GM18867 (cell line): ENCODE measurements around the gene LDLRAD3.

Experiments
- ATAC-seq: cut with Tn5 transposase; IDR thresholded peaks from one replicate; pipeline ENCODE4 v1.9.1; 2021; ENCODE audit warnings: mild to moderate bottlenecking, moderate library complexity; ENCODE audit not compliant: unreplicated experiment

LDLRAD3 gene

DNA sequence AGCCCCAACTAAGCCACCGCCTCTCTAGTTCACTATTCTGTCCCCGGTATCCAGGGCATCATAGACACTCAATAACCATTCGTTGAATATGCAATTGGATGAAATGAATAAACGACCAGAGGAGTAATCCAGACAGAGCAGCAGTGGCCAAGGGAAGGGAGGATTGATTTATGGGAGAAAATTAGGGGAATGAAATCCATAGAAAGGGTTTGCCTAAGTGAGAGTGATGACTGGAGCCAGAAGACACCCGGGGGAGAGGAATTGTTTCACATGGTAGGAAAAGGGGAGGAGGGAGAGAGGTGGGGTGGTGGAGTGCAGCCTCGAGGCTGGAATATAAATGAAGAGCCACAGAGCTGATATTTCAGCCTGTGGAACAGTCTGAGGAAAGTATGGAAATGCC is 177.2 kb downstream of the LDLRAD3 start:
- no peak for ATAC-seq

DNA sequence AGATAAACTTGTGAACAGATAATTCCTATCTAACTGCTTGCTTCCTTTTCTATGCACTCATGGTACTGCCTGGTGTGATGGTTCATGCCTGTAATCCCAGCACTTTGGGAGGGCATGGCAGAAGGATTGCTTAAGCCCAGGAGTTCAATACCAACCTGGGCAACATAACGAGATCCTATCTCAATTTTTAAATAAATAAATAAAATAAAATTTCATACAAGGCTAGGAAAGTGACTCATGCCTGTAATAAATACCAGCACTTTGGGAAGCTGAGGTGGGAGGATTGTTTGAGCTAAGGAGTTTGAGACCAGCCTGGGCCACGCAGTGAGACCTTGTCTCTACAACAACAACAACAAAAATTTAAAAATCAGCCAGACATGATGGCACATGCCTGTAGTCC is 178.8 kb downstream of the LDLRAD3 start:
- ATAC-seq = no peak

DNA sequence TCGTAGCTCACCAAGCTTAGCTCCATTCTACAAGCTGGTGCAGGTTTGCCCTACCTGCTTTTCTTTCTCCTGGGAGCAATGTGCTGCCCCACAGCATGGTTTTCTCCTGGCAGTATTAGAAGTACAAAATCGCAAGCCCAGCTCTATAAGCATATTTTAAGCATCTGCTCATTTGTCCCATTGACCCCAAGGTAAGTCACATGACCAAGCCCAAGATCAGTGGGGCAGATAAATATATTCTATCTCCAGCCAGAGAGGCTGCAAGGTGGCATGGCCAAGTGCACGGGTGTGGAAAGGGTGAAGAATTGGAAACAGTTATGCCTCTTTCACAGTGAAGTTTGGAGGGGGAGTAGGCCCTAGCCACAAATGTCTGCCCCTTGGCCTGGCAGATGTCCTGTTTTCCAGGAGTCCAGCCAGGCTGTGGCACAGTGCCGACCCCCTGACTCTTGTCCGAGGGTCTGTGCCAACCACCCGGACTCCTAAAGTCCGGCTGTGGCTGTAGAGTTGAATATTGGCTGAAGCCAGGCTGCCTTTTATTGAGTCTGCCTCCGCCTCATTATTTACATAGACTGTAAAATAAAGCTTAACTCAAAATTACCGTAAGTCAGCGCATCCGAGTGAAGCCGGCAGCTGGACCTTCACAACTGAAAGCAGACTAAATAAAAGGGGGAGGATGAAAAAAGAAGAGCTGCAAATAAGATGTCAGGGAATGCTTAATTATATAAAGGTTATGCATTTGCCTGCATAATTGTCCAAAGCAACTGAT is 179.7 kb downstream of the LDLRAD3 start:
- no peak for ATAC-seq

- ATAC-seq = no peak
Measured at GRCh38 chr11:36126678-36127077, 182.8 kb downstream of the LDLRAD3 start.

DNA sequence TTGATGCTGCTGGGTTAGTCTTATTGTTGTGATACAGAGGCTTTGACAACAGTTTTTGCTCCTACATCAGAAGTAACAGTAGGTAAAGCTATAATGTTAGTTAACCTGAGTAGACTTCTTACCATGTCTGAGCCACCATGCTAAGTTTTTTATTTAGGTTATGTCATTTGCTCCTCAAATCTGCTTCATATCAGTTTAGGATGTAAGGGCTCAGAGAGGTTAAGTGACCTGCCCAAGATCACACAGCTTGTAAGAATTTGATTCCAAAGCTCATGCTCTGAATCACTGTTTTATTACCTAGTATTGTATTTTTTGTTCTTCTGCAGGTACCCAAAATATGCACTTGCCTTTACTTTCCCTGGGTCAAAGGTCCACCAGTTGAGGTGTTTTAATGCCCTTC is 183.7 kb downstream of the LDLRAD3 start:
- ATAC-seq = no peak

DNA sequence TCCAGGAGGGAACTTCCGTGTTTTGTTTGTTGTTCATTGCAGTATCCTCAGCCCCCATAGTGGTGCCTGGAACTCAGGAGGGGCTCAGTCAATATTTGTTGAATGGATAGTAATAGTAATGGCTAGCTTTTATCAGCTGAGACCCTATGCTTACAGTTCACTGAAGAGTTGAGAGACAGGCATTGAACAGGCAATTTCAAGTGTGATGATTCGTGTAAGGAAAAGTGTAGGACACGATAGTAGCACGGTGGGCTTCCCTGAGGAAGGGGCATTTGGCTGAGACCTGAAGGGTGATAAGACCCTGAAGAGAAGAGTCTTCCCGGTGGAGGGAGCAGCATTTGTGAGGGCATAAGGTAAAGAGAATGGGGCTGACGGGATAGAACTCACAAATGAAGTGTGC is 186.1 kb downstream of the LDLRAD3 start:
- ATAC-seq = no peak

DNA sequence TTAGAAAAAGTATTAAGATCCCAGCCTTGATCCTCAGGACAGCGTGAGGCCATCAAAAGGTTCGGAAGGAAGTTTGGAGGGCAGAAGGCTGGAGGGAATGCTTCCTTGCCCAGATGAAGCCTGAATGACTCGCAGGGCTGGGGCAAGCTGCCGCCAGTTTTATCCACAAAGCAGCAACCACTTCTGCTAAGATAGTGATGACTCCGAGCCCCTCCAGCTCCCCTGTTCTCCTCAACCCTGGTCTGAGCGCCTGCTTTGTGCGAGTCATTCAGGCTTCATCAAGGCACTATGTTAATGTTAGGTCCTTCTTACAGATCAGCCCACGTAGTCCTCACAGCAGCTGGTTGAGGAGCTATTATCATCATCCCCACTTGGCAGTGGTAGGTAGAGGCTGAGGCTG is 186.5 kb downstream of the LDLRAD3 start:
- no peak for ATAC-seq

DNA sequence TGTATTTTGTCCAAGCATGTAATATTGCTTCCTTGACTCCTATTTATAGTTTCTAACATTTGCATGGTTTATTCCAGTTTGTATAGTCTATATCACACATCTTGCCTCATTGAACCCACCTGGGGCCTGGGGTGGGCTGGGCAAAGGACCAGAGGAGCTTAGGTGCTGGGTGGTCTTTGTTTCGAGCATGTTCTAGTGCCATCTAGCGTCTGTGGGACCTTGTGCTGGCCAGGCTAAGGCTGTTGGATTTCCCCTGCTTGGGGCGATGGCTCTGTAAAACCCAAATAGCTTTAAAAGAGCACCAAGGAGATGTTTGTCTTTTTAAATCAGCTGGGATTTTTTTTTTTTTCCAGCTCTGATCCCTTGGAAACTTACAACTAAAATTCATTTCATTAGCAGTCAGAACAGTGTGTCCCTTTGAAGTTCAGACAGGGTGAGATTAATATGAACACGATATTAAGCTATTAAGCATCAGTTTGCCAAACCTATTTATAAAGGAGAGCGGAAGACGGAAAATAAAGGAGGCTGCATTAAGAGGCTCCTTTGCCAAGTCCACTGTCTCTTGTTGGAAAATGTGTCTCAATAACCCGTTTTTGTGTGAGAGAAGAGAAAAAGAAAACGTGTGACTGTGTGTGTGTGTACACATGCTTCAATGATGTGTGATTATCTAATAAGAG is 188.0 kb downstream of the LDLRAD3 start:
- no peak for ATAC-seq

DNA sequence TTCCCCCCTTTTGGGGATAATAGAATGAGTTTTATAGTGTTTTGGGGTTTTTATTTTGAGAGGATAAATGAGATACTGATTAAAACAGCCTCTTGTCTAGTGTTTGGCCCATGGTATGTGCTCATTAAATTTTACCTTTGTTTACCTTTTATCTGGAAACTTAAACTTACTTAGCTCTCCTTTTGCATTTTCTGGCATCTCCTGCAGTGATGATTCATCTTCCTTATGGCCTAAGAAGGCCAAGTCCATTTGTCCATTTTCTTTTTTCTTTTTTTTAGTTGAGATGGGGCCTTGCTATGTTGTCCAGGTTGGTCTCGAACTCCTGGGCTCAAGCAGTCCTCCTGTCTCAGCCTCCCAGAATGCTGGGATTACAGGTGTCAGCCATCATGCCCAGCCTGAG is 189.1 kb downstream of the LDLRAD3 start:
- no peak for ATAC-seq

GRCh38 chr11:36135076-36135475 is 191.2 kb downstream of the LDLRAD3 start:
- ATAC-seq = no peak

GRCh38 chr11:36139767-36140166 is 195.9 kb downstream of the LDLRAD3 start:
- no peak for ATAC-seq

- no peak for ATAC-seq
Measured at GRCh38 chr11:36141196-36141953, 197.5 kb downstream of the LDLRAD3 start.

- ATAC-seq = no peak
Measured at GRCh38 chr11:36141956-36142355, 198.1 kb downstream of the LDLRAD3 start.

GRCh38 chr11:36142439-36142838 is 198.6 kb downstream of the LDLRAD3 start:
- ATAC-seq = no peak

DNA sequence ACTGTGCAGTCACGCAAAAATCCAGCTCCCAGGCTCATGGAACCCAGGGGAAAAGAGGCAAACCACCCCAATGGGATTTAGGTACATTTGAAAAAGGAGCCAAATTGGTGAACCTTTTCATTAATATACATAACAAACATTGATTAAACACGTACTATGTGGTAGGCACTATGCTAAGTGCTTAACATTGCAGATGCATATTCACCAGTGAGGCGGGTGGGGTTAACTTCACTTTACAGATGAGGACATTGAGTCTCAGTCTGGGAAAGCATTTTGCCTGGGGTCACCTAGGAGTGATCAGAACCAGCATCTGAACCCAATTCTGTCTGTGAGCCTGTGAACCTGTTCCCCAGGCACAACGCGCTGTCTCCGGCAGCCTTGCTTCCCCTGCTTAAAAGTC is 199.0 kb downstream of the LDLRAD3 start:
- ATAC-seq = no peak

- ATAC-seq = no peak
Measured at GRCh38 chr11:36146437-36146836, 202.6 kb downstream of the LDLRAD3 start.

GRCh38 chr11:36147491-36147890 is 203.6 kb downstream of the LDLRAD3 start:
- no peak for ATAC-seq

DNA sequence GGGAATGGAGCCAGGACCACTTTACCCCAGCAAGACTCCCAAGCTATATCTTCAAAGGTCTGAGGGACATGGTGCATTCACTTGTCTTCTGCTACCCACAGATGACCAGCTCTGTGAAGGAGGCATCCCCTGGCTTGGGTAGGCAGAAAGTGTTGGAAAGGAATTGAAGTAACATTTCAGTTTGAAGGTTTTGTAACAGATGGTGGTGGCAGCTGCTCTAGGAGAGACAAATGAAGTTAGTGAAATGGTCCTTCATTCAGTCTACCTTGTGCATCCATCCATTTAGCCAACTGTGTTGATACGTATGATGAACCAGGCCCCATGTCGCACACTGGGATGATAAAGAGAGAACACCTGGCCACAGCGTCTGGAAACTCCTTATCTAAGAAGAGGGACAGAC is 204.8 kb downstream of the LDLRAD3 start:
- no peak for ATAC-seq

GRCh38 chr11:36149538-36150242 is 205.8 kb downstream of the LDLRAD3 start:
- peak; percentile 75 for ATAC-seq

- no peak for ATAC-seq
Measured at GRCh38 chr11:36150986-36151385, 207.1 kb downstream of the LDLRAD3 start.

DNA sequence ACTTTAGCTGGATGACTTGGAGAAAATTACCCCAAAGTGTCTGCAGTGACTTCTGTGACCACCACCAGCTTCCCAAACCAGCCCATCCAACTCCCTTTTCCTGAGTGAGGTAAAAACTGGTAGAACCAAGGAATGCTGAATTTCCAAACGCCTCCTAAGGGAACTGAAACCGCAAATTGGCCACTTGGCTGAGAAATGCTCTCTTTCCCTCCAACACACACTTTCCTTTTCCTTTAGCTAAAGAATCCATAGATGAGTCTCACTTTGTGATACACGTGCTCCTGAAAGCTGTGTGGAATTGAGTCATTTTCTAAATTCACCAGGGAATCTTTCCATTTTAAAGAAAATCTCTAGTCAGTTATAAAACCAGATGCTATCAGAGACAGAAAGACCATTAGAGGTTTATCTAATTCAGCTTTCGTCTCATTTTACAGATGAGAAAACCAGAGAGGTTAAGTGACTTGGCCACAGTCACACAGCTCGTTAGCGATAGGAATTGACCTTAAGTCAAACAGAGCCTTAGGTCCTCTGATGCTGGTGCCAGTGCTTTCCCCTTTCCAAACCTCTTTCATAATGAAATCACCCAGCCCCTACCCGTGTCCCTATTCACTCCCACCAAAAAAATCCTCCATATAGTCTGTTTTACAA is 208.2 kb downstream of the LDLRAD3 start:
- ATAC-seq = no peak
